DMS 273 (cell line): Measurements from ENCODE around the gene RAB27A.
A peak's percentile ranks its signal among the peaks of the same experiment; 100 is the strongest.
"Not testable (repeated sequence)": the region's sequence is repeated elsewhere in the genome, so short reads cannot be mapped to it uniquely, and the experiment has no call there.

Source experiments
- DNase-seq: peaks from one replicate; lab custom pipeline; 2025; ENCODE audit not compliant: unreplicated experiment; lab: John Stamatoyannopoulos, UW

RAB27A gene

DNA sequence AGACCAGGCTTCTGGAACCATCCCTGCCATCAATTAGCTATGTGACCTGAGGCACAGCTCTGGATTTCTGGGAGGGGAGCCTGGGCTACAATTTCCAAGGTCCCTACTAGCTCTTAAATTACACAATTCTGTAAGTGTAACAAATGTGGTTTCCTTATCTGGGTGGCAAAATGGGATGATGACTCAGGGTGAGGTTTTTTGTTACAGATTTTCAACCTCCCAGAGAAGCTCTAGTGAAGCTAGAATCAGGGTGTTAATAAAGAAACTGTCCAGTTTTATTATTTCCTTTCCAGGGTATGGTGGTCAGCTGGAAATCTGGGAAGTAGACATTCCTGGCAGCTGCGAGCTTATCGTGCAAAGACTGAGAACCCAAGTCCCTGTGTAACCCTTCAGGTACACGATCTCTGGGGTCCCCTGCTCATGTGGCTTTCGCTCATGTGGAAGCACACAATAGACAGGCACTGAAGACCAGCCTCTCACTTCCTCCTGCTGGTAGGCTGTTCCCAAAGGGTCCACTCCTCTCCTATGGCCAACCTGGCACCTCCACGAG lies 7.3 kb downstream of the RAB27A start:
- DNase-seq = no peak

DNA sequence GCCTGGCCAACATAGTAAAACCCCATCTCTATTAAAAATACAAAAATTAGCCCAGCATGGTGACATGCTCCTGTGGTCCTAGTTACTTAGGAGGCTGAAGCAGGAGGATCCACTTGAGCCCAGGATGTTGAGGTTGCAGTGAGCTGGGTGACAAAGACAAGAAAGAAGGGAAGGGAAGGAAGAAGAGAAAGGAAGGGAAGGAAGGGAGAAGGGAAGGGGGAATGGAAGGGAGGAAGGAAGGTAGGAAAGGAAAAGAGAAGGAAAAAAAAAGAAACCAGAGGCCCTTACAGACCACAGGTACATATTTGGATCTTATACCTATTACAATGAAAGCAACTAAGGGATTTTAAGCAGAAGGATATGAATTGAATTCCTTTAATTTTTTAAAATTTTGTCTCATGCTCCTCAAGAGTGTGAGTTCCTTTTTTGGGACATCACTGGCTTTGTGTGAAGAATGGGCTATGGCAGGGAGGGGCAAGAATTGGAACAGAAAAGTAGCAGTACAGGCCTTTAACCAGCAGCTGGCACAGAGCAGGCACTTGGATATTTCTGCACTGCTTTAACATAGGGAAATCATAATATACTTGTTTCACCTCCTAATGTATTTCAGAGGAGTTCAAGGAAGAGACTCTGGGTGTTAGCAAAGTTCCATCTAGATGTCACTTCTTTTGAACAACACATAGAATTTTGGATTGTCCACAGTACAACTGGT lies 7.9 kb downstream of the RAB27A start:
- peak; percentile 2 for DNase-seq

DNA sequence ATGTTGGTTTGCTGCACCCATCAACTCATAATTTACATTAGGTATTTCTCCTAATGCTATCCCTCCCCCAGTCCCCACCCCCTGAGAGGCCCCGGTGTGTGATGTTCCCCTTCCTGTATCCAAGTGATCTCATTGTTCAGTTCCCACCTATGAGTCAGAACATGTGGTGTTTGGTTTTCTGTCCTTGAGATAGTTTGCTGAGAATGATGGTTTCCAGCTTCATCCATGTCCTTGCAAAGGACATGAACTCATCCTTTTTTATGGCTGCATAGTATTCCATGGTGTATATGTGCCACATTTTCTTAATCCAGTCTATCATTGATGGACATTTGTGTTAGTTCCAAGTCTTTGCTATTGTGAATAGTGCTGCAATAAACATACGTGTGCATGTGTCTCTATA lies 9.0 kb downstream of the RAB27A start:
- DNase-seq = not testable (repeated sequence)

DNA sequence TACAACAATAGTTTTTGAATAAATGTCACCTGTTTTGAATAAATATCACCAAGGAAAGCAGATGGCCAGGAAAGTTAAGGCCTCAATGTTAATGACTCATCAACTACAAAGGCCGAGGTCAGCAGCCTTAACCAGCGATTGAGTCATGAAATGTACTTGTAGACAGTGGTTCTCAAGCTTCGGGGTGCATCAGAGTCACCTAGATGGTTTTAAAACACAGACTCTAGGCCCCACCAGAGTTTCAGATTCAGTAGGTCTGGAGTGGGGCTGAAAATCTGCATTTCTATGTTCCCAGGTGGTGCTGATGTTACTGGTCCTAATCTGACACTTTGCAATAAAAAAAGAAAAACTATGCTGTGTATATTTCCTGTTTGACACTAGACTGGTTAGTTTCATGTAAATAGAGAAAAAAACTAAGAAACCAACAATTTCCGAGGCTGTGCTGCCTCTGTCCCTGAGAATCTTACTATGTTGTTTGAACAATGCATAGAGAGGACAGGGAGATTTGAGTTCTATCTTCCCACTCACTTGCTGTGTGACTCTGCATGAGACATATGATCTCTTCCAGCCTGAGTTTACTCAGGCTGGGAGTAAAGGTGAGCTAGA lies 9.8 kb downstream of the RAB27A start:
- DNase-seq = peak; percentile 53

DNA sequence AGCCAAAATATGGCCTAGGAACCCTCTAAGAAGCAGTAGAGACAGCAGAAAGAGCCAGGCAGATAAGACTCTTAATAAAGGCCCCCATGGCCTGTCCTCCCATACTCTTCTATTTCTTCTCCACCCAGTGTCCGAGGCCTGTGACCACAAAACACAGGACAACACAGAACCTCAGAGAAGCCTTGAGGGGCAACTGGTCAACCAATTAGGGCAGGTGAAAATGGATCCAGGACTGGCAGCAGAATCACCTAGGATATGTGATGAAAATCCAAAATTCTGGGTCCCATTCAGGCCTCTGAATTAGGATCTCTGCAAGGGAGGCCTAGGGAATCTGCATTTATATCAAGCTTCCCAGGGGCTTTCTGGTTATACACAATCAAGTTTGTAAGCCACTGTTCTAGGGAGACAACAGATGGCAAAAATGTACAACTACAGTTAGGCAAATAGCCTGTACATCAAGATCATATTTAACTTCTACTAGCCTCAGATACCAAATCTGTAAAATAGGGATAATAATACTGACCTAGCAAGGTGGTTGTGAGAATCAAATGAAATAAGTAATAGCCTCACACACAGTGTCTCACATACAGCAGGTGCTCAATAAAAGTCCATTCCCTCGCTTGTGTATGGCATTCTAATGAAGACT lies 10.4 kb downstream of the RAB27A start:
- no peak for DNase-seq

DNA sequence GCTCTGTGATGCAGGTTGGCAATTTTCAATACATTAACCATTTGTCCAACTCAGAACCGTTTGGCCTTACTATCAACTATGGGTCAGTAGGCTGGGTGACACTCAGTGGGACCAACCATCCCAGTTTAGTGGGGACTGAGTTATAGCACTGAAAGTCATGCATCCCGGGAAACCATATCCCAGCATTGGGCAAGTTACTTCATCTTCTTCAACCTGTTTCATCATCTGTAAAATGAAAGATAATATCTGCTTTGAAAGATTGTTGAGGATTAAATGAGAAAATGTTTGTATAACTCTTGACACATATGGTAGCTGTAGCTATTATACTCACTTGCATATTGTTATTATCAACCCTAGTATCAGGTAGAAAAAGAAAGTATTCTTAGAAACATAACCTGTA lies 11.9 kb downstream of the RAB27A start:
- DNase-seq = no peak

DNA sequence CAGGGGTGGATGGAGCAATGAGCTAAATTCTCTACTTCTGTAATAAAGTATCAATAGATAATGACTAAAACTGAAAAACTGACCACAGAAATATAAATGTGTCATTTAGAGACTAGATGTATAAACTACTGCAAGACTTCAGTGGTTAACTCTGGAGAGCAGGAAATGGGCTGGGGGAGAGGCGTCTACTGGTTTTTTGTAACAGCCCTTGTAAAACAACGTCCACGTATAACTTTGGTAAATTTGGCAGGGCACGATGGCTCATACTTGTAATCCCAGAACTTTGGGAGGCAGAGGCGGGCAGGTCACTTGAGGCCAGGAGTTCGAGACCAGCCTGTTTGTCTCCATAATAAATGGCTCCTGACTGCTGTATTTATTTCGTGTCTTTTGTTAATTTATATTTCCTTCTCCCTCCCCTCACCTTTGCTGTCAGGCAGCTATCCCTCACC lies 12.5 kb downstream of the RAB27A start:
- no peak for DNase-seq

DNA sequence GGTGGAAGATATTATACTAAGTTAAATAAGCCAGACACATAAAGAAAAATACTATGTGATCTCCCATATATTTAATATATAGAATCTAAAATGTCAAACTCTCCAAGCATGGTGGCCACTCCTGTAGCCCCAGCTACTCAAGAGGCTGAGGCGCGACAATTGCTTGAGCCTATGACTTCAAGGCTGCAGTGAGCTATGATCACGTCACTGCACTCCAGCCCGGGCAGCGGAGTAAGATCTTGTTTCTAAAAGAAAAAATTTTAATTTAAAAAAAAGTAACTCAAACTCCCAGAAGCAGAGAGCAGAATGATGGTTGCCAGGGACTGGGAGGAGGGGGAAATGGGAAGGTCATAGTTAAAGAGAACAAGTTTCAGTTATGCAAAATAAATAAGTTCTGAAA lies 13.3 kb downstream of the RAB27A start:
- no peak for DNase-seq

DNA sequence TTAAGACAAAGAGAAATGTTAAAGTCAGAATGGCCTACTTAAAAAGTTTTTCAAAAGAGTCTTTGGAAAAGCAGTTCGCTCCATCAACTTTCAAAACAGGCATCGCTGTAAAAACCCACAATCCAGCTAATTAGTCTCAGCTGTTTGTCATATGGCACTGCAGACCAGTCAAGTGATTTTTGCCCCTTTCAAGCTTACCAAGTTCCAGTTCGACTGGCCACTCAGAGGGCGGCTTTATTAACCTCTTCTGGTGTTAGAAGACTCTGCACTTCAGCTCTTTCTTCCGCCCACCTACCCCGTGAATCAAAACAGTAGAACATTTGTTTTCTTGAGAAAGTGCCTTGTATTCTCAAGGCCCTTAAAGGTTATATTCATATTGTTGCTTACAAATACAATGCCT lies 19.3 kb downstream of the RAB27A start:
- DNase-seq = no peak

DNA sequence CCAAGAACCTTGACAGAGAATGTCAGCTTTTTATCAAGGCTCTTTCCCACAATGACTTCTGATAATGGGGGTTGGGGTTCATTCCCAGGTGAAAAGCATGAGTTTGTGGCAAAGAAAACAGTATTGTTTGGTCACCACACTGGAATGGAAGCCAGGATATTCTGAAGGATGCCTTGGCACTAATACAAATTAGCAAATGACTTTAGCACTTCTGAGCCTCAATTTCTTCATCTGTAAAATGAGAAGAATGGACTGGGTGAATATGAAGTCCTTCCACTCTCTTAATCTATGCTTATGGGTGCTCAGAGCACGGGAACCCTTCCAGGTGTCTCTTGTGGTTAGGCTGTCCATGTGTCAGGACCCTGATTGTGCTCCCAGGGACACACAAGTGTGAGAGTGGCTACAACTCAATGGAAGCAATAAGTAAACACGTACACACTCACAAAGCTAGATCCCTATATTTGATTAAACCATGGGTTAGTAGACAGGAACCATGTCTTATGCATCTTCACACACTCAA lies 21.4 kb downstream of the RAB27A start:
- DNase-seq = no peak

DNA sequence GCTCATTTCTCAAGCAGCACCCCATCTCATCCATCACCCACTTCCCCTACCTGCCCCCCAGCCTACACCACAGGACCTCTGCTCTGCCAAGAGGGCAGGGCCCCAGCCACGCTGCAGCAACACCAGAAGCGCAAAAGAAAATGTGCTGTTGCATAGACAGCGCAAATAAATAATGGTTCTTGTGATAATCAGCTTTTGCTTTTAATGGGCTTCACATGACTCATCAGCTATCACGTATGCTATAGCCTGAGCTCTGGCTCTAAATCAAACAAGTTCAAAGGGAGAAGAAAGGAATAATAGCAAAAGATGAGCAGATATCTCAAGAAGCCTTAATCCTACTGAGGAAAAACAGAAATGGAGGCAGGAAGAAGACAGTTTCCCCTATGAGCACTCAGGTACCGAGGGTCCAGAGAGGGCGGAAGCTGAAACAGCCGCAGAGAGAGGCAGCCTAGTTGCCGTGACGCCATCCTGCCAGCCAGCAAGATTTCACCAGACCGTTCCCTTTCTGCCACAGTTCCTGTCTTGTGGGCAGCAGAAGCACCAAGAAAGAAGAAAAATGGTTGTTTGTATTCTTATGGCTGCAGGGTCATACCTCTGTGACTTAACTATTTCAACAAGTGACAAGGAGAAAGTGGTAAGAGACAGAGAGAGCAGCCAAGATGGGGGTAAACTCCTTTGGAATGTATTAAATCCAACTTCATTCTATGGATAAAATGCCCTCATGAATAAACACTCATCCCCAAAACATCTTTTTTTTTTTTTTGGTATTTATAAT lies 22.0 kb downstream of the RAB27A start:
- DNase-seq = no peak

DNA sequence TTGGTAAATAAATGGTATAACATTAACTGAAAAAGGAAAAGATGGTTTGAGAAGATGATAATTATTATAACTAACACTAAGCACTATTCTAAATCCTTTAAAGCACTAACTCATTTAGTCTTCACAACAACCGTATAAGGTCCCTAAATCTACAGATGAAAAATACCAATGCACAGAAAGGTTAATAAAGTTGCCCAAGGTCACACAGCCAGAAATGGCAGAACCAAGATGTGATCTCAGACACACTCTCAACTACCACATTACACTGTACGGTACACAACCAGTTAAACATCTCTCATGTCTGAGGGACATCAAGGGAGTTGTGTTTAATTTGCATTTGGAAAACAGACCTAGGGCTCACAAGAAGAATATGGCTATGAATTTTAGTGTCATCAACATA lies 23.1 kb downstream of the RAB27A start:
- no peak for DNase-seq

DNA sequence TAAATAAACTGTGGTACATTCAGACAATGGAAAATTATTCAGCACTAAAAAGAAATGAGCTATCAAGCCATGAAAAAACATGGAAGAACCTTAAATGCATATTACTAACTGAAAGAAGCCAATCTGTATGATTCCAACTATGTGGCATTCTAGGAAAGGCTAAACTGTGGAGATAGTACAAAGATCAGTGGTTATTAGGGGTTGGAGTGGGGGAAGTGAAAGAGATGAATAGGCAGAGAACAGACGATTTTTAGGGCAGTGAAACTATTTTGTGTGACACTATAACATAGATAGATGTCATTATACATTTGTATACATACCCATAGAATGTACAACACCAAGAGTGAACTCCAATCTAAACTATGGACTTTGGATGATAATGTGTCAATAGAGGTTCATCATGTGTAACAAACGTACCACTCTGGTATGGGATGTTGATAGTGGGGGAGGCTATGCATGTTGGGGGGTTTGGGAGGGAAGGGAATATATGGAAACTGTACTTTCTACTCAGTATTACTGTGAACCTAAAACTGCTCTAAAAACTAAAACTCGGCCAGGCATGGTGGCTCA lies 29.0 kb downstream of the RAB27A start:
- no peak for DNase-seq

DNA sequence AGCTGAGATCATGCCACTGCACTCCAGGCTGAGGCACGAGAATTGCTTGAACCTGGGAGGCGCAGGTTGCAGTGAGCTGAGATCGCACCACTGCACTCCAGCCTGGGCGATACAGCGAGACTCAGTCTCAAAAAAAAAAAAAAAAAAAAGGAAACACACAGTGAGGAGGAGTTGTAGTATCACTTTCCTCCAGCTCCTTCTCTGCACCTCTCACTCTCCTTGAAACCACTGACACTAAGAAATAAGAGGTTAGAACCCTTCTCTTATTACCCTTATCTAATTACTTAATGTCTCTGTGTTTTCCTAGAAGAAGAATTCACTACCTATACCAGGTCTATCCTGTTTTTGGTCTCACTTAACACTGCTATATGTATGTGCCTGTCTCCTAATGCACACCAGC lies 31.7 kb downstream of the RAB27A start:
- no peak for DNase-seq

DNA sequence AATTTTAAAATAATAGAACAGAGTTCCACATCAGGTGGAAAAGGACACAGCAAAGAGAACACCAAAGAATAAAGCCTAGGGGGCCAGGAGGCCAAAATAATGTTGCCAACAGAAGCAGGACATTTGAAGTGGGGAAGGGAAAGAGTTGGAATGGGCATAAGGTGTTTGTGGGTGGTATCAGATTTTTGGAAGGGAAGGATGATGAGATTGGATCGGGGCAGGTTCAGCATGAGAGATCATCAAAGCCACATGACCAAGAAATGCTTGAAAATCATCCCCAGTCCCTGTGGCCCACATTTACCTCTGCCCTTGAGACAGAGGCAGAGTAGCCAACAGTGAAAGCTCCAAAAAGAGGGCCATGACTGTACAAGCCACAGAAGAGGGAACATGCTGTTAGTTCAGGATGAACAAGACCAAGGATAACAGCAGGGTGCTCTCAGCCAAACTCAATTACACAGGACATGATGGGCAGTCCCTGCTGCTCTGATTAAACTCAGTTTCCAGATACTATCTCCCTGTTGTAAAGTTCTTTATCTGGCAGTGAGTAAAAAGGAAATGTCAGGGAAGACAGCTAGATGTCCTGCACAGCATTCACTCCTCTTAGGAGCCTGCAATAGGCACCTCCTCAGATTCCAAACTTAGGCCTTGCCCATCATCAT lies 32.5 kb downstream of the RAB27A start:
- DNase-seq = no peak

DNA sequence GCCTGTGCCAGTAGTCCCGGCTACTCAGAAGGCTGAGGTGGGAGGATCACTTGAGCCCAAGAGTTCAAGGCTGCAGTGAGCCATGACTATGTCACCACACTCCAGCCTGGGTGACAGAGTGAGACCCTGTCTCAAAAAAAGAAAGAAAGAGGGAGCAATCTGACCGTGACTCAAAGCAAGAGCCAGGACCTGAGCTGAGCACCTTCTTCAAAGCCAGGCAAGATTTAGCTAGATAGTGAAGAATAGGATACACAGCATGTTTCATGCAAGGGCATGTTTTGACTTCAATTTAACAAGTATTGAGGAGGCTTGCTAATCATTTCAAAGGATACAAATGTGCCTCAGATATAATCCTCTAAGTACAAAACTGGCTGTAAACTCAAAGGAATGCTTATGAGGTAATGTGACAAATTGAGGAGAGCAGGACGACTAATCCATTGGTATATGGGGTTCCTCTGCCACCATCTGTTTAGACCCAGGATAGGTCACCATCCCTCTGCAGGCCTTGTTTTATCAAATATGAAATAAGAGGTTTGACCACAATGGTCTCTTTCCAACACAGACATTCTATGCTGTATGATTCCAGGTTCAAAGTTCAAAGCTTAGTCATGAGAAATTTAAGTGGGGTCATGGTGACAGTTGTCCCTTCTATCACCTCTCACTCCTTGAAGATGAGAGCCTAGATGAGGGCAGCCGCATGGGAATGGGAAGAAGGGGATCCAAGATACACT lies 33.2 kb downstream of the RAB27A start:
- DNase-seq = no peak

DNA sequence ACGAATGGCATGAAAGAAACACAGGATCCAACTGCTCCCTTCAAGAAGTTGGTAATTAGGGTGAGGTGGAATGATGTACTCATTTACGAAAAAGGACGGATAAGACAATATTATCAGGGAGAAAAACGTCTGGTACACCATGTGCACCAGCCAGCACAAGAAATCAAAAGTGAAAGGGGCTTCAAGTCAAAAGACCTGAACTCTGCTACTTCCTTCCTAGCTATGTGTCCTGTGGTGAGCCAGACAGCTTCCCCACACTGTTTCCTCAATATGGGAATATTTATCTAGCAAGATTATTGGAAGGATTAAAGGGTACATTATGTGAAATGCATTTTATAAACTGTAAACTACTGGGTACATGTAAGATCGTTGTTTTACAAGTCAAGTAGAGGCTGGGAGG lies 33.9 kb downstream of the RAB27A start:
- DNase-seq = no peak

DNA sequence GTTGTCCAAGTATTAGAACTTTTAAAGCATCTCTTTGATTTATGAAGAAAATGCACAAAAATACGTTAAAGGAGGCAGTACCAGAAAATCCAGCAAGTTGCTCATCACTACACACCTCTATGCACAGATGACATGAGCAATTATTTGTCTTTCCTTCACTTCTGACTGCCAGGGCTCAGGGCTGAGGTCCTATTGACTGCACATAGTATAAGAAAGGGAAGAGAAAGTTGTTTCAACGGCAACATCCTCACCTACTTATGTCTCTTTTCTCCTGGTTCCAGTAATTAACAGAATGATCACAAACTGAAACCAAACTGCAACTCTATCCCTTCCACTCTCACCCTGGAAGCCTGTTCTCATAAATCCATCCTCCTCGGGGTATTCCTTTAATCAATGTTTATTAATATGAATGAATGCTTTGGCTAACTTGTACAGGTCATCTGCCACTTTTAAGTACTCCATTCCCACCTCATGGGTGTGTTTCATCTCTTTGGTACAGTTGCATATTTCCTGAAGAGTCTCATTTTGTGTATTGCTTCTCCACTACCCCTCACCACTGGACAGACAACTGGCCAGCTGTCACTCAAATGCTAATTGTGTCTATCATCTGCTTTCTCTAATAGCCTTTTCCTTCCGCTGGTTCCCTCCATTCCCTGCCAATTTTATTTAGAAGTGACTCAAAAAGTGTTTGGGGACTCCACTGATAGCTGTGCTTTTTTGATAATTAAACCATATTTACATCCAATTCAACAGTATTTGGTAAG lies 34.5 kb downstream of the RAB27A start:
- no peak for DNase-seq

DNA sequence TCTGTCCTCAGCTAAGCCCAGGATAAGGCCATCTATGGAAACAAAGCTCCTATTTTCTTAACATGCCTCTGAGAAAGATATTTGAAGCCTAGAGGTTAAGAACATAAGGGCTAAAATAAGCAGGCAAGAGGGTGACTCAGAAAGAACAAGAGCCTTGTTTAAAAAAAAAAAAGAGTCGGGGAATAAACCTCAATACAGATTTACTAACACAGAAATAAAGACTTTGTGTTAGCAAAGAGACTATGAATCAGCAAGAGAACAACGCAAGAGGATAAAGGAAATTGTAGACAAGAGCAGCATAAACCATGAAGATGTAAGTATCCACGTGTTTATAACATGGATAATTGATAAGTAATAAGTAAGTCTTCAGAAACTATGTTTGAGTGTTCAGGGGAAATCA lies 36.0 kb downstream of the RAB27A start:
- no peak for DNase-seq
